HepG2 (cell line): ENCODE results near the gene RASA2. TPM values are rescaled to one million over a fixed set of nuclear protein-coding genes. Genes with fewer than 3 reads are reported as not detected.

Experiments used
- ATM ChIP-seq: fragments of 450-650 bp; IDR thresholded peaks from 2 replicates; pipeline ENCODE4 v1.7.1; 2017; ENCODE audit warnings: mild to moderate bottlenecking, borderline replicate concordance
- GATA4 ChIP-seq: sonication (generic); IDR thresholded peaks from 2 replicates; pipeline ENCODE4 v1.6.1; 2016; ENCODE audit warnings: antibody characterized with exemption, low read depth, borderline replicate concordance
- KAT8 ChIP-seq: IDR thresholded peaks from 2 replicates; pipeline ENCODE4 v1.6.1; 2016; ENCODE audit warnings: missing genetic modification reagents, missing compliant biosample characterization
- MATR3 ChIP-seq: sonication (generic); formaldehyde crosslinking; IDR thresholded peaks from 2 replicates; pipeline ENCODE4 v1.4.0; 2020; ENCODE audit warnings: missing genetic modification reagents
- MYNN ChIP-seq: sonication (generic); formaldehyde crosslinking; IDR thresholded peaks from 2 replicates; pipeline ENCODE4 v1.4.0; 2020; ENCODE audit warnings: mild to moderate bottlenecking, low read depth, missing genetic modification reagents
- NAIF1 ChIP-seq: sonication (generic); formaldehyde crosslinking; IDR thresholded peaks from 2 replicates; pipeline ENCODE4 v1.5.0; 2020; ENCODE audit warnings: mild to moderate bottlenecking, missing genetic modification reagents, borderline replicate concordance
- NKX3-1 ChIP-seq: sonication (generic); formaldehyde crosslinking; IDR thresholded peaks from 2 replicates; pipeline ENCODE4 v1.5.0; 2020; ENCODE audit warnings: missing genetic modification reagents
- RAD21 ChIP-seq: fragments of 450-650 bp; formaldehyde crosslinking; IDR thresholded peaks from 2 replicates; pipeline ENCODE4 v1.5.0; 2020; ENCODE audit warnings: mild to moderate bottlenecking
- RFXAP ChIP-seq: sonication (generic); formaldehyde crosslinking; IDR thresholded peaks from 2 replicates; pipeline ENCODE4 v1.4.0; 2020; ENCODE audit warnings: missing genetic modification reagents, borderline replicate concordance
- SMAD9 ChIP-seq: sonication (generic); formaldehyde crosslinking; IDR thresholded peaks from 2 replicates; pipeline ENCODE4 v1.5.1; 2020; ENCODE audit warnings: mild to moderate bottlenecking, missing genetic modification reagents
- ZFX ChIP-seq: sonication (generic); formaldehyde crosslinking; IDR thresholded peaks from 2 replicates; pipeline ENCODE4 v1.4.0; 2020; ENCODE audit warnings: mild to moderate bottlenecking, low read depth, missing genetic modification reagents, moderate library complexity
- ZNF615 ChIP-seq: sonication (generic); formaldehyde crosslinking; IDR thresholded peaks from 2 replicates; pipeline ENCODE4 v1.5.0; 2020; ENCODE audit warnings: mild to moderate bottlenecking, missing genetic modification reagents, borderline replicate concordance
- ZNF616 ChIP-seq: sonication (generic); formaldehyde crosslinking; IDR thresholded peaks from 2 replicates; pipeline ENCODE4 v1.5.0; 2020; ENCODE audit warnings: low read depth, mild to moderate bottlenecking, missing genetic modification reagents
- ZSCAN22 ChIP-seq: sonication (generic); formaldehyde crosslinking; IDR thresholded peaks from 2 replicates; pipeline ENCODE4 v1.4.0; 2020; ENCODE audit warnings: mild to moderate bottlenecking, missing genetic modification reagents
- polyA plus RNA-seq, 8 experiments: library from polyadenylated mRNA; depleted of rRNA in 3 of 8; stranded (reverse) in 7 of 8; unstranded in 1 of 8; fragments of >200 nt; fragmentation: Illumina TruSeq in 4 of 8; extraction: Trizol in 4 of 8; gene quantifications; 2 replicates each; pipeline versions ENCODE4 v1.2.1 to v1.2.3, GENCODE V29; 2011 to 2016; ENCODE audit warnings: low read depth in 4 of 8, missing spikeins in 1 of 8, mixed read lengths in 1 of 8; ENCODE audit not compliant: insufficient read depth in 1 of 8
- total RNA-seq, 5 experiments: library from RNA; depleted of rRNA; stranded (reverse); fragments of >200 nt; fragmentation: Illumina TruSeq; extraction: Trizol; gene quantifications; 2 replicates each; pipeline ENCODE4 v1.2.3, GENCODE V29; 2016; ENCODE audit warnings: low read depth in 1 of 5
- TF ChIP-seq, protein P1 (sequence below): sonication (generic); formaldehyde crosslinking; IDR thresholded peaks from 2 replicates; pipeline ENCODE4 v1.8.1; 2023; ENCODE audit warnings: mild to moderate bottlenecking, inconsistent platforms, moderate library complexity, missing genetic modification reagents, borderline replicate concordance
- TF ChIP-seq, protein P2 (sequence below): sonication (generic); formaldehyde crosslinking; IDR thresholded peaks from 2 replicates; pipeline ENCODE4 v1.4.0; 2020; ENCODE audit warnings: mild to moderate bottlenecking, missing genetic modification reagents
- TF ChIP-seq, protein P3 (sequence below): sonication (generic); formaldehyde crosslinking; IDR thresholded peaks from 2 replicates; pipeline ENCODE4 v1.5.0; 2020; ENCODE audit warnings: missing genetic modification reagents, mild to moderate bottlenecking, borderline replicate concordance
- TF ChIP-seq, protein P4 (sequence below): IDR thresholded peaks from 2 replicates; pipeline ENCODE4 v1.6.1; 2016; ENCODE audit warnings: low read depth, borderline replicate concordance
- TF ChIP-seq, protein P5 (sequence below): sonication (generic); formaldehyde crosslinking; IDR thresholded peaks from 2 replicates; pipeline ENCODE4 v1.5.0; 2020; ENCODE audit warnings: missing genetic modification reagents
- TF ChIP-seq, protein P6 (sequence below): IDR thresholded peaks from 2 replicates; pipeline ENCODE4 v1.6.1; 2016; ENCODE audit warnings: missing biosample characterization, missing genetic modification reagents, low read depth
- TF ChIP-seq, protein P7 (sequence below): sonication (generic); formaldehyde crosslinking; IDR thresholded peaks from 2 replicates; pipeline ENCODE4 v1.4.0; 2020; ENCODE audit warnings: missing genetic modification reagents

The RASA2 gene
- total and polyA plus RNA-seq, 2 of the 13 experiments (the other 11 are each of a cell fraction or from before 2014, with no cell fraction given) = 5.4 to 8.5 TPM

DNA sequence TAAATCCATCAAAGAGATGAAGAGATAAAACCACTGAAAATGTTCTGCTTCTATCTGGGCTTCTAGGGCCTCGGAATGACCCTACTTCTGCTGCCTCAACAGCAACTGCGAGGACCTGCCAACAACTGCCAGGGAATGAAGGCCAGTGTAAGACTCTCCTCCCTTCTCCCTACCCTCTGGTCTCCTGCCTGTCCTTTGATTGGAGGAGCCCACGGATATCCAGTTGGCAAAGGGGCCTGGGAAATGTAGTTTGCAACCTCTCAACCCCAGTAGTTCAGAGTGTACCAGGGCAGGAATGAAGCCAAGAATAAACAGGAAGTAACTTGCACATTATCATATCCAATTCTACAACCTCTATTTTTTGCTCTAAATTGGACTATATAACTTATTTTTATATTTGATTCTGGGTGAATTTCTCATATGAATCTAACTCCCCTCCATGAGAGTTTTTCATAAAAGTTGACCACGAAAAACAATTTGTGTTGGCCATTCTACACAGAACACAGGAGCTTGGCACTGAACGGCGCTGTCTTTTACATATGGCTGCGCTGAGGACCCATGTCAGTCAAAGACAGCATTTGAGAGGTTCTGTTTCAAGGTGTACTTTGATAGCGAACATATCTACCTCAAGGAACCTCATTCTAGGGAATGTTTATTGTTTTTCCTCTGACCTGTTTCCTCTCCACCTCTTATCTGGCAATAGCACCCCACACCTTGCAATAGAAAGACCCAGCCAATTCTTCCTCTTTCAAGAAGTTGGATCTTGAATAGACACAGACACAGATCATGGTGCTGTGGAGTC is 160.1 kb downstream of the RASA2 start (continued):
- TF ChIP-seq, protein P1, sequence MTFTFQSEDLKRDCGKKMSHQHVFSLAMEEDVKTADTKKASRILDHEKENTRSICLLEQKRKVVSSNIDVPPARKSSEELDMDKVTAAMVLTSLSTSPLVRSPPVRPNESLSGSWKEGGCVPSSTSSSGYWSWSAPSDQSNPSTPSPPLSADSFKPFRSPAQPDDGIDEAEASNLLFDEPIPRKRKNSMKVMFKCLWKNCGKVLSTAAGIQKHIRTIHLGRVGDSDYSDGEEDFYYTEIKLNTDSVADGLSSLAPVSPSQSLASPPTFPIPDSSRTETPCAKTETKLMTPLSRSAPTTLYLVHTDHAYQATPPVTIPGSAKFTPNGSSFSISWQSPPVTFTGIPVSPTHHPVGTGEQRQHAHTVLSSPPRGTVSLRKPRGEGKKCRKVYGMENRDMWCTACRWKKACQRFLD (CRISPR knock-in tag) = no peak
- TF ChIP-seq MATR3 (no peak), RAD21 (CRISPR knock-in tag) (no peak), ATM (no peak), SMAD9 (CRISPR knock-in tag) (no peak), ZNF616 (CRISPR knock-in tag) (no peak), MYNN (CRISPR knock-in tag) (no peak), KAT8 (CRISPR knock-in tag) (0 out of 2 replicates have a peak, but pooled peaks have one; percentile 26), ZSCAN22 (no peak), ZFX (CRISPR knock-in tag) (peak; percentile 37; the same call in 1 of the 2 replicates), GATA4 (no peak), NAIF1 (no peak), RFXAP (CRISPR knock-in tag) (no peak), NKX3-1 (CRISPR knock-in tag) (no peak), ZNF615 (no peak)
- TF ChIP-seq, protein P2, sequence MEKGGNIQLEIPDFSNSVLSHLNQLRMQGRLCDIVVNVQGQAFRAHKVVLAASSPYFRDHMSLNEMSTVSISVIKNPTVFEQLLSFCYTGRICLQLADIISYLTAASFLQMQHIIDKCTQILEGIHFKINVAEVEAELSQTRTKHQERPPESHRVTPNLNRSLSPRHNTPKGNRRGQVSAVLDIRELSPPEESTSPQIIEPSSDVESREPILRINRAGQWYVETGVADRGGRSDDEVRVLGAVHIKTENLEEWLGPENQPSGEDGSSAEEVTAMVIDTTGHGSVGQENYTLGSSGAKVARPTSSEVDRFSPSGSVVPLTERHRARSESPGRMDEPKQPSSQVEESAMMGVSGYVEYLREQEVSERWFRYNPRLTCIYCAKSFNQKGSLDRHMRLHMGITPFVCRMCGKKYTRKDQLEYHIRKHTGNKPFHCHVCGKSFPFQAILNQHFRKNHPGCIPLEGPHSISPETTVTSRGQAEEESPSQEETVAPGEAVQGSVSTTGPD (CRISPR knock-in tag) = no peak
- TF ChIP-seq, protein P3, sequence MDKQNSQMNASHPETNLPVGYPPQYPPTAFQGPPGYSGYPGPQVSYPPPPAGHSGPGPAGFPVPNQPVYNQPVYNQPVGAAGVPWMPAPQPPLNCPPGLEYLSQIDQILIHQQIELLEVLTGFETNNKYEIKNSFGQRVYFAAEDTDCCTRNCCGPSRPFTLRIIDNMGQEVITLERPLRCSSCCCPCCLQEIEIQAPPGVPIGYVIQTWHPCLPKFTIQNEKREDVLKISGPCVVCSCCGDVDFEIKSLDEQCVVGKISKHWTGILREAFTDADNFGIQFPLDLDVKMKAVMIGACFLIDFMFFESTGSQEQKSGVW (CRISPR knock-in tag) = no peak
- TF ChIP-seq, protein P4, sequence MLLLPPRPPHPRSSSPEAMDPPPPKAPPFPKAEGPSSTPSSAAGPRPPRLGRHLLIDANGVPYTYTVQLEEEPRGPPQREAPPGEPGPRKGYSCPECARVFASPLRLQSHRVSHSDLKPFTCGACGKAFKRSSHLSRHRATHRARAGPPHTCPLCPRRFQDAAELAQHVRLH (CRISPR knock-in tag) = no peak
- TF ChIP-seq, protein P5, sequence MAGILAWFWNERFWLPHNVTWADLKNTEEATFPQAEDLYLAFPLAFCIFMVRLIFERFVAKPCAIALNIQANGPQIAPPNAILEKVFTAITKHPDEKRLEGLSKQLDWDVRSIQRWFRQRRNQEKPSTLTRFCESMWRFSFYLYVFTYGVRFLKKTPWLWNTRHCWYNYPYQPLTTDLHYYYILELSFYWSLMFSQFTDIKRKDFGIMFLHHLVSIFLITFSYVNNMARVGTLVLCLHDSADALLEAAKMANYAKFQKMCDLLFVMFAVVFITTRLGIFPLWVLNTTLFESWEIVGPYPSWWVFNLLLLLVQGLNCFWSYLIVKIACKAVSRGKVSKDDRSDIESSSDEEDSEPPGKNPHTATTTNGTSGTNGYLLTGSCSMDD = no peak
- TF ChIP-seq, protein P6, sequence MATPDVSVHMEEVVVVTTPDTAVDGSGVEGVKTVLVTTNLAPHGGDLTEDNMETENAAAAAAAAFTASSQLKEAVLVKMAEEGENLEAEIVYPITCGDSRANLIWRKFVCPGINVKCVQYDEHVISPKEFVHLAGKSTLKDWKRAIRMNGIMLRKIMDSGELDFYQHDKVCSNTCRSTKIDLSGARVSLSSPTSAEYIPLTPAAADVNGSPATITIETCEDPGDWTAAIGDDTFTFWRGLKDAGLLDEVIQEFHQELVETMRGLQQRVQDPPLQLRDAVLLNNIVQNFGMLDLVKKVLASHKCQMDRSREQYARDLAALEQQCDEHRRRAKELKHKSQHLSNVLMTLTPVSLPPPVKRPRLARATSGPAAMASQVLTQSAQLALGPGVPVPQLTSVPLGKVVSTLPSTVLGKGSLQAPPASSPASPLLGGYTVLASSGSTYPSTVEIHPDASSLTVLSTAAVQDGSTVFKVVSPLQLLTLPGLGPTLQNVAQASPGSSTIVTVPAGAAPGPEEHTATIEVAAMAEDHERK = no peak
- TF ChIP-seq, protein P7, sequence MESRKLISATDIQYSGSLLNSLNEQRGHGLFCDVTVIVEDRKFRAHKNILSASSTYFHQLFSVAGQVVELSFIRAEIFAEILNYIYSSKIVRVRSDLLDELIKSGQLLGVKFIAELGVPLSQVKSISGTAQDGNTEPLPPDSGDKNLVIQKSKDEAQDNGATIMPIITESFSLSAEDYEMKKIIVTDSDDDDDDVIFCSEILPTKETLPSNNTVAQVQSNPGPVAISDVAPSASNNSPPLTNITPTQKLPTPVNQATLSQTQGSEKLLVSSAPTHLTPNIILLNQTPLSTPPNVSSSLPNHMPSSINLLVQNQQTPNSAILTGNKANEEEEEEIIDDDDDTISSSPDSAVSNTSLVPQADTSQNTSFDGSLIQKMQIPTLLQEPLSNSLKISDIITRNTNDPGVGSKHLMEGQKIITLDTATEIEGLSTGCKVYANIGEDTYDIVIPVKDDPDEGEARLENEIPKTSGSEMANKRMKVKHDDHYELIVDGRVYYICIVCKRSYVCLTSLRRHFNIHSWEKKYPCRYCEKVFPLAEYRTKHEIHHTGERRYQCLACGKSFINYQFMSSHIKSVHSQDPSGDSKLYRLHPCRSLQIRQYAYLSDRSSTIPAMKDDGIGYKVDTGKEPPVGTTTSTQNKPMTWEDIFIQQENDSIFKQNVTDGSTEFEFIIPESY (CRISPR knock-in tag) = no peak
